ENCODE data around the gene PLCB1.

PLCB1 gene

GRCh38 chr20:8213270-8213669 lies 81.2 kb downstream of the PLCB1 start:
- DNase-seq = no peak

- DNase-seq = no peak
These were observed 81.9 kb downstream of the PLCB1 start for GRCh38 chr20:8213831-8214587.

- DNase-seq = no peak
These were observed 83.3 kb downstream of the PLCB1 start for GRCh38 chr20:8215361-8215781.

GRCh38 chr20:8216375-8217200 lies 84.5 kb downstream of the PLCB1 start:
- no peak for DNase-seq

DNA sequence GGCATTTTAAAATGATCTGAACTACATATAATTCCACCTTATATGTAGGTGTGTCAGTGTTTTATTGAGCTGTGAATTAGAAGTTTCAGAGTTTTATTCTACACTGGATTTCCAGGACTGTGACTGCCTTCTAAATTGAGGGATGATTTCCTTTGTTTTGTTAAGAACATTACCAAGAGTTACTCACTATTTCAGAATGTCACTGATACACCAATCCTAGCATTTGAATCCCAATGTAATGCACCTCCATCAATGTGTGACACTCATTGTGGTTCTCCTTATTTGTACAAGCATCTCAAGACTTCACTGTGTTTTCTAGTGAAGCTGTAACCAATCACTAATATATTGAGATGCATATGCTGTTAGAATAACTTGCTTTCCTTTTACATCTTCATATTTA lies 86.8 kb downstream of the PLCB1 start:
- DNase-seq = no peak

DNA sequence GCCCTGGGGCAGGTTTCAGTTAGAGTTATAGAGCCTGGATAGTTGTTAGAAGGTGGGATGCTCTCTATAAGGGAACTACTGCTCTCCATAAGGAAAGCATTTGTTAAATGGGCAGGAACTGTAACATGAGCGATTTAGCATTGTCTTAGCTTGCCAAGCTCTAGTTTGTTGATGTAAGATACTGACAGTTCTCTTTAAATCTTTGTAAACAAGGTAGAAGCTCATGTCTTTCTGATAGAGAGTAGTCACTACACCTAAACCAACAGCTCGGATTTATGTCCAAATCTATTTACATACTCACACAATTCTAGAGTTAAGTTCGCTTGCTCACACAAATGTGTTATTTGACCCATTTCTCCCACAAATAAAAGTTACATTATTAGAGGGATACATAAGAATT lies 87.3 kb downstream of the PLCB1 start:
- no peak for DNase-seq

- DNase-seq = no peak
These were observed 88.7 kb downstream of the PLCB1 start for GRCh38 chr20:8220716-8221115.

- no peak for DNase-seq
These were observed 89.9 kb downstream of the PLCB1 start for GRCh38 chr20:8221887-8222419.

GRCh38 chr20:8223091-8223870 lies 91.2 kb downstream of the PLCB1 start:
- no peak for DNase-seq

DNA sequence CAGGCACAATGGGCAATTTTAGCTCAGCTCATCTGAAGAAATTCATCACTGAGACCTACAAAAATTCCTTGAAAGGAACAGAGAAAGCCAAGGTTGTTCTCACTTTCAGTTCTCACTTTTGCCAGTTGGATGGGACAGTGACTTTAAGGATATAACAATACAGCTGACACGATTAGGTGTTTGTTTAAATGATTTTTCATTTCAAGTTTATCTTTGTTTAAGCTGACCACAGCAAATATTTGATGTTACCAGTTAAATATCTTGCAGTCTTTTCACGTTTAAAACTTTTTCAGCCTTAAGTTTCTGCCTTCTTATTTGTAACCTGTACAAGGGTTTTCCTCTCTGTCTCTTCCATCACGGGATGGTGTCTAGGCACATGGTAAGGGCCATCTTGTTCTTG lies 93.6 kb downstream of the PLCB1 start:
- DNase-seq = no peak

GRCh38 chr20:8226106-8226505 lies 94.0 kb downstream of the PLCB1 start:
- DNase-seq = no peak

GRCh38 chr20:8227293-8227692 lies 95.2 kb downstream of the PLCB1 start:
- DNase-seq = no peak

GRCh38 chr20:8228315-8228714 lies 96.2 kb downstream of the PLCB1 start:
- DNase-seq = no peak

- no peak for DNase-seq
These were observed 97.0 kb downstream of the PLCB1 start for GRCh38 chr20:8229090-8229489.

DNA sequence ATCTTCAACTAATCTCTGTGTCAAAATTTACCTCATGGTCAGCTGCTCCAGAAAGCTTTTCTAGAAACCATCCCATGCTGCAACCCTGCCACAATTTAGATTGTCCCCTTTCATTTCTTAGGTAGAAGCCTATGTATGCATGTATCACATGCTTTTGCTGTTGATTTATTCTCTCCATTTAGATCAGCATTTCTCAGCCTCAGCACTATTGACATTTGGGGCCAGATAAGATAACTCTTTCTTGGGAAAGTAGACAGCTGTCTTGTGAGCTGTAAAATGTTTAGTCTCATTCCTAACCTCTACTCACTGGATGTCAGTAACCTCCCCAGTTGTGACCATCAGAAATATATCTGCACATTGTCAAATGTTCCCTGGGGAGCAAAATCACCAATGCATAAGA lies 99.0 kb downstream of the PLCB1 start:
- no peak for DNase-seq

- DNase-seq = no peak
These were observed 100.3 kb downstream of the PLCB1 start for GRCh38 chr20:8232332-8232731.

DNA sequence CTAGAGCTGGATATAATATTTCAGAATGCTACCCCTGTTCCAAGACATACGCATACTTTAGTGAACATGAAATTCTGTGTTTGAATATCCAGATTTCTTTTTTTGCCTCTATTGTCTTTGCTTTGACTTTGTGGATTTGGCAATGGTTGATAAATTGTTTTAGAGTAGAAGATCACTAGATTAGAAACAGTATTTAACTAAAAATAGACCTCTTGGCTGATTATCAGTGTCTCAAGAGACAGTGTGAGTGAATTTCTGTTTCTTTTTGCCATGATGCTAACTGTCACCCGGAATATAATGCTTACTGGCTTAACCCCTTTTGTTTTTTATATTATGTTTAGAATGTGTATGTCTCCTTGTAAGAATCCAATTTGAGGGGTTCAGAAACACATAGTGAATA lies 102.5 kb downstream of the PLCB1 start:
- DNase-seq = no peak

- DNase-seq = no peak
These were observed 110.0 kb downstream of the PLCB1 start for GRCh38 chr20:8242066-8242465.

DNA sequence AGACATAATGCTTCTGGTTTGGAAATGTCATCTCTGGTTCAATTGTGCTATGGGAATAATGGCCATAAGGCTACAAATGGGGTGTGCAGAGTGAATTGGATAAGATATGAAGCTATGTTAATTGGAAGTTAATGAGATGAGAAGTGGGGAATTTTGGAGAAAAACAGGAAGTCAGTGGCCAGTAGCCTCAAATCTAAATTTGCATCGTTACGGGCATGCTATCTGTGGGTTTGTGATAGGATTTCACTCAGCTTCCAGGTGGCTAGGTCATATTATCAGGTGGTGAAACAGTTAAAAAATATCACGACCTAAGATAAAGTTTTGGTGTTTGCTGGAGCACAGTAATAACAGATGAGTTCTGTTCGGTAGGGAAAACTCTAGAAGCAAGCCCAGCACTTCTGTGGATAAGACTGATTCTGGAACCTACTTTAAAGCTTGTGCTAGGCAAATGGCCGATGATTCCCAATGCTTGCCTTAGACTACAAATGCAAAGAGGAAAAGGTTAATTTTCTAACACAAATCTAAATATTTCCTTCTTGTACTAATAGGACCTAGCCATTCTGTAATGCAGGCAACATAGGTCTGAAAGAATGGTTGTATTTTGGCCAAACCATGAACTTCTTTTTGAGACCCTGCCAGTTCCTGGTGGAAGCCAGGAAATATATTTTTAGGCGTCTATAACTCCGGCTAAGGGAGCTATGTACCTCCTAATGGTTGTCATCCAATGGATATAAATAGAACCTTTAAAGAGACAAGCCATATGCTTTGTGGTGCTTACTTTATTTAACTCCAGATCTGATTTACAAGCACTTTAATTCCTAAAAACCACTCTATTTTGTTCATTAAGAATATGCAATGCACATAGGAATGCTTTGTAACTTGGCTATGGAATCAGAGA lies 111.0 kb downstream of the PLCB1 start:
- DNase-seq = no peak

- DNase-seq = no peak
These were observed 112.6 kb downstream of the PLCB1 start for GRCh38 chr20:8244637-8245036.

DNA sequence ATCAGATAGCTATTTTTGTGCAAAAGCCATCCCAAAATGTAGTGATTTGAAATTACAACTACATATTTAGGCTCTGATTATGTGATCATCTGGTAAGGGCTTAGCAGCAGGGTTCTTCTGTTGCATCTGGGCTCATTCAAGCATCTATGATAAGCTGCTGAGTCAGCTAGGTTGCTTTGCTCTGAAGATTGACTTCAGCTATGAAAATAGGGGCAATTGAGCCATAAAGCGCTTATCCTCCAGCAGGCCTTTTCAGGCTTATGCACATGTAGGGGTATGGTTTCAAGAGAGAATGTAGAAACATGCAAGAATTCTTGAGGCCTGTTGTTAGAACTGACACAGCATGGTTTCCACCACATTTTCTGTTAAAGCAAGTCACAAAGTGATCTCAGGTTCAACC lies 114.1 kb downstream of the PLCB1 start:
- no peak for DNase-seq

DNA sequence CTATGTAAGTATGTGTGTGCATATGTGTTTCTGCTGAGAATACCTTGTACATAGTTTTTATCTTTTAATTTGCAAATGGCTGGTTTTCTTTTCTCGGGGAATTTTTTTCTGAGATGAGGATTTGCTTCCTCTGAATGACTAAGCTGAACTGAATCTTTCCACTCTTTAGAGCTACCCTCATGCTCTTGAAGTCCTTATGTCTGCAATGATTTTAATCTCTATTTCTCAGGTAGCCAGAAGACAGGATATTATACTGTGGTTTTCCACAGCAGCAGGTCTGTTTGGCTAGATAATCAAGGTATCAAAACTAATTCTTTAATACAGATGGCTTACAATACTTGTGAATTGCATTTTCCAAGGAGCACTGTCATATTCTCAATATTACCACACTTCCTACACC lies 114.7 kb downstream of the PLCB1 start:
- no peak for DNase-seq

All from GOT3 (cell line).